K562 (cell line): ENCODE data around the gene COX20. TPM values are rescaled to one million over a fixed set of nuclear protein-coding genes. Genes with fewer than 3 reads are reported as not detected.

Experiments used
- EP300 ChIP-seq: IDR thresholded peaks from 2 replicates; pipeline ENCODE4 v1.6.1; 2012; ENCODE audit warnings: low read length, improper control_type of control experiment
- HDAC6 ChIP-seq: IDR thresholded peaks from 2 replicates; pipeline ENCODE4 v1.6.1; 2012; ENCODE audit warnings: low read depth, mild to moderate bottlenecking, control low read depth, inconsistent platforms, low read length, moderate library complexity
- POLR2A ChIP-seq: fragments of 450-650 bp; conservative IDR thresholded peaks from 2 replicates; pipeline ENCODE4 v1.6.1; 2016
- SMAD3 ChIP-seq: fragments of 450-650 bp; formaldehyde crosslinking; conservative IDR thresholded peaks from 2 replicates; pipeline ENCODE4 v1.4.0; 2020; ENCODE audit warnings: mild to moderate bottlenecking
- TAF15 ChIP-seq: fragments of 200-400 bp; formaldehyde crosslinking; IDR thresholded peaks from 2 replicates; pipeline ENCODE4 v1.6.1; 2017; ENCODE audit warnings: mild to moderate bottlenecking, low read depth, low read length, moderate library complexity
- TEAD4 ChIP-seq, 2 experiments: sonication (generic) in 1 of 2; formaldehyde crosslinking in 1 of 2; IDR thresholded peaks; 2 replicates each; pipeline versions ENCODE4 v1.6.1 to v1.8.0; 2012 to 2022; ENCODE audit warnings: borderline replicate concordance in 1 of 2, inconsistent platforms in 1 of 2, low read length in 1 of 2, mild to moderate bottlenecking in 1 of 2, missing genetic modification reagents in 1 of 2
- ZBTB8A ChIP-seq: fragments of 450-650 bp; IDR thresholded peaks from 2 replicates; pipeline ENCODE4 v1.6.1; 2018; ENCODE audit warnings: mild to moderate bottlenecking, moderate library complexity; ENCODE audit not compliant: partially characterized antibody
- polyA plus RNA-seq, 8 experiments: library from polyadenylated mRNA; depleted of rRNA in 4 of 8; stranded (reverse) in 5 of 8; unstranded in 3 of 8; fragments of >200 nt; fragmentation: Nextera tagmentation in 2 of 8; fragmentation: Illumina TruSeq in 1 of 8; extraction: Ambion mirVana in 2 of 8; extraction: Trizol in 1 of 8; gene quantifications; 2 replicates each; pipeline versions ENCODE4 v1.2.1 to v1.2.3, GENCODE V29; 2011 to 2014; ENCODE audit warnings: inconsistent platforms in 1 of 8, missing spikeins in 1 of 8
- total RNA-seq, 7 experiments: library from RNA; depleted of rRNA in 6 of 7; stranded (reverse); fragments of >200 nt in 6 of 7; fragmentation: Illumina TruSeq in 2 of 7; extraction: Trizol in 2 of 7; gene quantifications; 2 replicates each; pipeline versions ENCODE4 v1.2.1 to v1.2.3, GENCODE V29; 2011 to 2021; ENCODE audit warnings: low replicate concordance in 1 of 7
- TF ChIP-seq, protein P1 (sequence below): fragments of 250-450 bp; sonication (Bioruptor Pico); IDR thresholded peaks from 2 replicates; pipeline ENCODE4 v1.9.0; 2021; ENCODE audit warnings: mild to moderate bottlenecking, inconsistent platforms
- TF ChIP-seq, protein P2 (sequence below): fragments of 450-650 bp; IDR thresholded peaks from 2 replicates; pipeline ENCODE4 v1.6.1; 2017; ENCODE audit warnings: antibody characterized with exemption, mild to moderate bottlenecking
- TF ChIP-seq, protein P3 (sequence below): fragments of 450-650 bp; IDR thresholded peaks from 2 replicates; pipeline ENCODE4 v1.6.1; 2018; ENCODE audit warnings: mild to moderate bottlenecking, low read depth; ENCODE audit not compliant: partially characterized antibody
- TF ChIP-seq, protein P4 (sequence below): fragments of 250-450 bp; sonication (Bioruptor Pico); IDR thresholded peaks from 2 replicates; pipeline ENCODE4 v1.5.0; 2021; ENCODE audit warnings: mild to moderate bottlenecking, borderline replicate concordance
- TF ChIP-seq, protein P5 (sequence below), 2 experiments: IDR thresholded peaks; 2 replicates each; pipeline ENCODE4 v1.6.1; 2011; ENCODE audit warnings: borderline replicate concordance in 1 of 2, control low read depth in 1 of 2, low read depth in 1 of 2, low read length in 1 of 2, mild to moderate bottlenecking in 1 of 2, mixed read lengths in 1 of 2, moderate library complexity in 1 of 2; ENCODE audit not compliant: insufficient read depth in 1 of 2, insufficient read length in 1 of 2, poor library complexity in 1 of 2, severe bottlenecking in 1 of 2; ENCODE audit errors: extremely low read depth in 1 of 2

The COX20 gene
- total and polyA plus RNA-seq, 9 of the 15 experiments (the other 6 are each of a cell fraction or from before 2014, with no cell fraction given): 41.5 to 192 (median 84.3) TPM

DNA sequence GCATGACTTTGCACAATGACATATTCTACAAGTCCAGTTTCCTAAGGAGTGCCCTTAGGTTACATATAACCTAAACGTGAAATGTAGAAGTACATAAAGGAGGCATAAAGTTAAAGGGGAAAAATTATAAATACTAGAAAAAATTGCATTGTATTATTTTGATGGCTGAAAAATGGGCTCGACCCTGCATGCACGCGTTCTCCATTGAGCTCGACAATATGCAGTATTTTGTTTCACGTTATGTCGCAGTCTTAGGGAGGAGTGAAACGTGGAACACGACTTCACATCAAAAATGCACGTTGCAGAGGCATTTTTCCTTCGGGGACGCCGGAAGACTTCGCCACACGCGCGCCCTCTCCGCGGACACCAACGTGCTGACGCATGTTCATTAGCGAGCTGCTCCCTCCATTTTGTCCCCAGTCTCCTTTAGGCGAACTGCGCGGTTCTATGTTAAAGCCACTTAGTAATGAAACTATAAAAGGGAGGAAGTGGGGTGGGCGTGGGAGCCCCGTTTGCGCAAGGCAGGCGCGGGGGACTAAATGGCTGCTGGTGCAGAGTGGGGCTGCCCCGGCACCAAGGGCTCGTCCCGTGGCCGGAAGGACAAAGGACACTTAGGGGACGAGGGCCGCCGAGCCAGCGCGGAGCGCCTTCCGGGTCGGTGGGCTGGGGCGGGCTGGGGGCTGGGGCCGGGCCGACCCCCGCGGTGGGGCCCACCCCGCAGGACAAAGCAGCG lies 749 bp upstream of the COX20 start (continued):
- TF ChIP-seq, protein P1, sequence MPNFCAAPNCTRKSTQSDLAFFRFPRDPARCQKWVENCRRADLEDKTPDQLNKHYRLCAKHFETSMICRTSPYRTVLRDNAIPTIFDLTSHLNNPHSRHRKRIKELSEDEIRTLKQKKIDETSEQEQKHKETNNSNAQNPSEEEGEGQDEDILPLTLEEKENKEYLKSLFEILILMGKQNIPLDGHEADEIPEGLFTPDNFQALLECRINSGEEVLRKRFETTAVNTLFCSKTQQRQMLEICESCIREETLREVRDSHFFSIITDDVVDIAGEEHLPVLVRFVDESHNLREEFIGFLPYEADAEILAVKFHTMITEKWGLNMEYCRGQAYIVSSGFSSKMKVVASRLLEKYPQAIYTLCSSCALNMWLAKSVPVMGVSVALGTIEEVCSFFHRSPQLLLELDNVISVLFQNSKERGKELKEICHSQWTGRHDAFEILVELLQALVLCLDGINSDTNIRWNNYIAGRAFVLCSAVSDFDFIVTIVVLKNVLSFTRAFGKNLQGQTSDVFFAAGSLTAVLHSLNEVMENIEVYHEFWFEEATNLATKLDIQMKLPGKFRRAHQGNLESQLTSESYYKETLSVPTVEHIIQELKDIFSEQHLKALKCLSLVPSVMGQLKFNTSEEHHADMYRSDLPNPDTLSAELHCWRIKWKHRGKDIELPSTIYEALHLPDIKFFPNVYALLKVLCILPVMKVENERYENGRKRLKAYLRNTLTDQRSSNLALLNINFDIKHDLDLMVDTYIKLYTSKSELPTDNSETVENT (CRISPR knock-in tag): peak; percentile 59; the same call in 1 of the 2 replicates
- TF ChIP-seq ZBTB8A (no peak), TAF15 (no peak), SMAD3 (CRISPR knock-in tag) (peak; percentile 74; the same call in 1 of the 2 replicates), TEAD4 (IDR thresholded peaks at IDR 0.05; ENCODE audit: low read length) (peak; percentile 62), TEAD4 (CRISPR knock-in tag; IDR thresholded peaks at IDR 0.05; ENCODE audit: borderline replicate concordance) (peak; percentile 36; the same call in 1 of the 2 replicates), HDAC6 (no peak), EP300 (peak; percentile 21), POLR2A (peak; percentile 92)
- TF ChIP-seq, protein P2, sequence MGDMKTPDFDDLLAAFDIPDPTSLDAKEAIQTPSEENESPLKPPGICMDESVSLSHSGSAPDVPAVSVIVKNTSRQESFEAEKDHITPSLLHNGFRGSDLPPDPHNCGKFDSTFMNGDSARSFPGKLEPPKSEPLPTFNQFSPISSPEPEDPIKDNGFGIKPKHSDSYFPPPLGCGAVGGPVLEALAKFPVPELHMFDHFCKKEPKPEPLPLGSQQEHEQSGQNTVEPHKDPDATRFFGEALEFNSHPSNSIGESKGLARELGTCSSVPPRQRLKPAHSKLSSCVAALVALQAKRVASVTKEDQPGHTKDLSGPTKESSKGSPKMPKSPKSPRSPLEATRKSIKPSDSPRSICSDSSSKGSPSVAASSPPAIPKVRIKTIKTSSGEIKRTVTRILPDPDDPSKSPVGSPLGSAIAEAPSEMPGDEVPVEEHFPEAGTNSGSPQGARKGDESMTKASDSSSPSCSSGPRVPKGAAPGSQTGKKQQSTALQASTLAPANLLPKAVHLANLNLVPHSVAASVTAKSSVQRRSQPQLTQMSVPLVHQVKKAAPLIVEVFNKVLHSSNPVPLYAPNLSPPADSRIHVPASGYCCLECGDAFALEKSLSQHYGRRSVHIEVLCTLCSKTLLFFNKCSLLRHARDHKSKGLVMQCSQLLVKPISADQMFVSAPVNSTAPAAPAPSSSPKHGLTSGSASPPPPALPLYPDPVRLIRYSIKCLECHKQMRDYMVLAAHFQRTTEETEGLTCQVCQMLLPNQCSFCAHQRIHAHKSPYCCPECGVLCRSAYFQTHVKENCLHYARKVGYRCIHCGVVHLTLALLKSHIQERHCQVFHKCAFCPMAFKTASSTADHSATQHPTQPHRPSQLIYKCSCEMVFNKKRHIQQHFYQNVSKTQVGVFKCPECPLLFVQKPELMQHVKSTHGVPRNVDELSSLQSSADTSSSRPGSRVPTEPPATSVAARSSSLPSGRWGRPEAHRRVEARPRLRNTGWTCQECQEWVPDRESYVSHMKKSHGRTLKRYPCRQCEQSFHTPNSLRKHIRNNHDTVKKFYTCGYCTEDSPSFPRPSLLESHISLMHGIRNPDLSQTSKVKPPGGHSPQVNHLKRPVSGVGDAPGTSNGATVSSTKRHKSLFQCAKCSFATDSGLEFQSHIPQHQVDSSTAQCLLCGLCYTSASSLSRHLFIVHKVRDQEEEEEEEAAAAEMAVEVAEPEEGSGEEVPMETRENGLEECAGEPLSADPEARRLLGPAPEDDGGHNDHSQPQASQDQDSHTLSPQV: peak; percentile 88
- TF ChIP-seq, protein P3, sequence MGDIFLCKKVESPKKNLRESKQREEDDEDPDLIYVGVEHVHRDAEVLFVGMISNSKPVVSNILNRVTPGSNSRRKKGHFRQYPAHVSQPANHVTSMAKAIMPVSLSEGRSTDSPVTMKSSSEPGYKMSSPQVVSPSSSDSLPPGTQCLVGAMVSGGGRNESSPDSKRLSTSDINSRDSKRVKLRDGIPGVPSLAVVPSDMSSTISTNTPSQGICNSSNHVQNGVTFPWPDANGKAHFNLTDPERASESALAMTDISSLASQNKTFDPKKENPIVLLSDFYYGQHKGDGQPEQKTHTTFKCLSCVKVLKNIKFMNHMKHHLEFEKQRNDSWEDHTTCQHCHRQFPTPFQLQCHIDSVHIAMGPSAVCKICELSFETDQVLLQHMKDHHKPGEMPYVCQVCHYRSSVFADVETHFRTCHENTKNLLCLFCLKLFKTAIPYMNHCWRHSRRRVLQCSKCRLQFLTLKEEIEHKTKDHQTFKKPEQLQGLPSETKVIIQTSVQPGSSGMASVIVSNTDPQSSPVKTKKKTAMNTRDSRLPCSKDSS: no peak
- TF ChIP-seq, protein P4, sequence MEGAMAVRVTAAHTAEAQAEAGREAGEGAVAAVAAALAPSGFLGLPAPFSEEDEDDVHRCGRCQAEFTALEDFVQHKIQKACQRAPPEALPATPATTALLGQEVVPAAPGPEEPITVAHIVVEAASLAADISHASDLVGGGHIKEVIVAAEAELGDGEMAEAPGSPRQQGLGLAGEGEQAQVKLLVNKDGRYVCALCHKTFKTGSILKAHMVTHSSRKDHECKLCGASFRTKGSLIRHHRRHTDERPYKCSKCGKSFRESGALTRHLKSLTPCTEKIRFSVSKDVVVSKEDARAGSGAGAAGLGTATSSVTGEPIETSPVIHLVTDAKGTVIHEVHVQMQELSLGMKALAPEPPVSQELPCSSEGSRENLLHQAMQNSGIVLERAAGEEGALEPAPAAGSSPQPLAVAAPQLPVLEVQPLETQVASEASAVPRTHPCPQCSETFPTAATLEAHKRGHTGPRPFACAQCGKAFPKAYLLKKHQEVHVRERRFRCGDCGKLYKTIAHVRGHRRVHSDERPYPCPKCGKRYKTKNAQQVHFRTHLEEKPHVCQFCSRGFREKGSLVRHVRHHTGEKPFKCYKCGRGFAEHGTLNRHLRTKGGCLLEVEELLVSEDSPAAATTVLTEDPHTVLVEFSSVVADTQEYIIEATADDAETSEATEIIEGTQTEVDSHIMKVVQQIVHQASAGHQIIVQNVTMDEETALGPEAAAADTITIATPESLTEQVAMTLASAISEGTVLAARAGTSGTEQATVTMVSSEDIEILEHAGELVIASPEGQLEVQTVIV (CRISPR knock-in tag): no peak
- TF ChIP-seq, protein P5, sequence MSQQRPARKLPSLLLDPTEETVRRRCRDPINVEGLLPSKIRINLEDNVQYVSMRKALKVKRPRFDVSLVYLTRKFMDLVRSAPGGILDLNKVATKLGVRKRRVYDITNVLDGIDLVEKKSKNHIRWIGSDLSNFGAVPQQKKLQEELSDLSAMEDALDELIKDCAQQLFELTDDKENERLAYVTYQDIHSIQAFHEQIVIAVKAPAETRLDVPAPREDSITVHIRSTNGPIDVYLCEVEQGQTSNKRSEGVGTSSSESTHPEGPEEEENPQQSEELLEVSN (IDR thresholded peaks at IDR 0.05; ENCODE audit: borderline replicate concordance in 1 of 2, extremely low read depth in 1 of 2, insufficient read depth in 1 of 2, insufficient read length in 1 of 2, low read depth in 1 of 2, low read length in 1 of 2, poor library complexity in 1 of 2, severe bottlenecking in 1 of 2): peak; percentile 95 to 98
